AG04450 (cell line): Measurements from ENCODE around the gene CCR7. TPM values are rescaled to one million over a fixed set of nuclear protein-coding genes. Genes with fewer than 3 reads are reported as not detected.

Source experiments
- CTCF ChIA-PET: fragments of 300-600, 350-600 bp; formaldehyde crosslinking; extraction: SDS; loops from one replicate; lab custom pipeline; 2022; ENCODE audit warnings: antibody characterized with exemption, inconsistent platforms; lab: Charles Lee
- POLR2A ChIA-PET: fragments of 350-600 bp; formaldehyde crosslinking; extraction: SDS; loops from one replicate; lab custom pipeline; 2021; ENCODE audit warnings: antibody characterized with exemption, inconsistent platforms; lab: Yijun Ruan, JAX
- DNase-seq: peaks from one replicate; pipeline ENCODE4 v3.0.0-alpha.2; 2011; ENCODE audit warnings: low read depth, low spot score
- H3K27ac ChIP-seq: one replicate; pipeline ENCODE4 v1.5.1; 2012; ENCODE audit warnings: low read depth, low read length, control low read depth
- H3K27me3 ChIP-seq: one replicate; pipeline ENCODE4 v1.6.0; 2012; ENCODE audit warnings: low read length; ENCODE audit not compliant: control insufficient read depth, insufficient read depth
- H3K4me3 ChIP-seq: 2 replicates; pipeline ENCODE4 v1.5.1; 2011; ENCODE audit warnings: mild to moderate bottlenecking, low read depth, low read length, control low read depth
- H3K9me3 ChIP-seq: 2 replicates; pipeline ENCODE4 v1.5.1; 2012; ENCODE audit warnings: low read length; ENCODE audit not compliant: control insufficient read depth, insufficient read depth
- CTCF ChIP-seq: IDR thresholded peaks from 2 replicates; pipeline ENCODE4 v1.5.1; 2011; ENCODE audit warnings: low read depth, low read length, control low read depth, inconsistent platforms
- polyA plus RNA-seq: library from polyadenylated mRNA; depleted of rRNA; stranded (reverse); fragments of >200 nt; gene quantifications from 2 replicates; pipeline ENCODE4 v1.2.3, GENCODE V29; 2011

The CCR7 gene
- polyA plus RNA-seq, 1 experiment: 0.22 TPM

DNA sequence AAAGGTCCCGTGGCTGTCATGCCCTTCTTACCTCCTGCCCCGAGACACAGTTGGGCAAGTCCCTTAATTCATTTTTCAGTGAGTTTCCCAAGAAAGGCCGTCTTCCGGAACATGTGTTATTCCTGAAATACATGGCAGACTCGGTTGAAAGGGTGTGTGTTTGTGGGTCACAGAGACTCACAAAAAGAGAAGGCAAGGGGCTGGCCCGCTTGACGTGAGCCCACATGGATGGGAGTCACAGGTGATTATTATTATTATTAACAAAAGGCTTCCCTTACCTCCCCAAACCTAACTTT is 34.1 kb upstream of the CCR7 start:
- ChIA-PET POLR2A (no interaction called here), CTCF (no interaction called here)
- no peak for TF ChIP-seq CTCF
- Histone ChIP-seq H3K4me3 (no peak overlapping the region), H3K27ac (no peak overlapping the region), H3K27me3 (peaks cover 17% of the 10 kb centered on the region), H3K9me3 (no peaks in the 10 kb centered on the region; the same call in 1 of the 2 replicates)
- DNase-seq: no peak

DNA sequence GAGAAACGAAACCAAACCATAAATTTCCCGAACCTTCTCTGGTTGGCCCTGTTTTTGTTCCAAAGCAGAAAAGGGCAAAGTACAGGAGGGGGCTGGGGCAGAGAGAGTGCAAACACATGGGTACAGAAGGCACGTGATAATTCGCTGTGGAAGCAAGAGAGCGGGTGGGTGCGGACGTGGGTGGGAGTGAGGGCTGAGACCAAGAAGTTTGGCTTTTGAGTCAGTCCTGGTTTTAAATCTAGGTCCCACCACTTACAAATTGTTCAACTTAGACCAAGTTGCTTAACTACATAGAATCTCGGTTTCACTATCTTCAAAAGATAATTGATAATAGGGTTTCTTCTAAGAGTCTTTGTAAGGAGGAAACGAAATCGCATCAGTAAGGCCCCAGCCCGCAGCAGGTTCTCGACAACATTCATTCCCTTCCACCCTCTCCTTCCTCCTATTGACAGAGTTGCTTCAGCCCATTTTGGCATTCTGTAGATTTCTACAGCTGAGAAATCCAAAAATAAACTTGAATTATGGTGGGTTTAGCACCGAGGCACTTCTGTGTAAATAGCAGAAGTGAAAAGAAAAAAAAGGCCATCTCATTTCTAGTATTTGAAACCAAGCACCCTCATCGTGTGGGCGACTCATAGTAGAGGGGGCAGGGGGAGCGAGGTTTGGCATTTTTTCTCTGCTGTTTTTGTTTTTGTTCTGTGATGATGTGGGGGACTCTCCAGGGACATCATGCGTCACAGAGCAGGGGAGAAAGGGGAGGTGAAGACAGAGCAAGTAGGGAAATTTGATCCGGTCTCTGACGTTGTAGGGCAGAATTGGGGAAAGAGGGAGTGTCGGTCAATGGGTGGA is 33.6 kb upstream of the CCR7 start:
- H3K27ac ChIP-seq: no peak overlapping the region
- TF ChIP-seq CTCF: no peak
- CTCF ChIA-PET: no interaction called here
- H3K27me3 ChIP-seq: peaks cover 14% of the 10 kb centered on the region
- H3K9me3 ChIP-seq: no peaks in the 10 kb centered on the region; the same call in 1 of the 2 replicates
- DNase-seq: no peak
- POLR2A ChIA-PET: no interaction called here
- no peak overlapping the region for H3K4me3 ChIP-seq

GRCh38 chr17:40598301-40598618 is 33.0 kb upstream of the CCR7 start:
- H3K27ac ChIP-seq: no peak overlapping the region
- no peaks in the 10 kb centered on the region; the same call in 1 of the 2 replicates for H3K9me3 ChIP-seq
- no peak for DNase-seq
- CTCF ChIA-PET: no interaction called here
- H3K4me3 ChIP-seq: no peak overlapping the region
- TF ChIP-seq CTCF: no peak
- peaks cover 10% of the 10 kb centered on the region for H3K27me3 ChIP-seq
- POLR2A ChIA-PET: no interaction called here

DNA sequence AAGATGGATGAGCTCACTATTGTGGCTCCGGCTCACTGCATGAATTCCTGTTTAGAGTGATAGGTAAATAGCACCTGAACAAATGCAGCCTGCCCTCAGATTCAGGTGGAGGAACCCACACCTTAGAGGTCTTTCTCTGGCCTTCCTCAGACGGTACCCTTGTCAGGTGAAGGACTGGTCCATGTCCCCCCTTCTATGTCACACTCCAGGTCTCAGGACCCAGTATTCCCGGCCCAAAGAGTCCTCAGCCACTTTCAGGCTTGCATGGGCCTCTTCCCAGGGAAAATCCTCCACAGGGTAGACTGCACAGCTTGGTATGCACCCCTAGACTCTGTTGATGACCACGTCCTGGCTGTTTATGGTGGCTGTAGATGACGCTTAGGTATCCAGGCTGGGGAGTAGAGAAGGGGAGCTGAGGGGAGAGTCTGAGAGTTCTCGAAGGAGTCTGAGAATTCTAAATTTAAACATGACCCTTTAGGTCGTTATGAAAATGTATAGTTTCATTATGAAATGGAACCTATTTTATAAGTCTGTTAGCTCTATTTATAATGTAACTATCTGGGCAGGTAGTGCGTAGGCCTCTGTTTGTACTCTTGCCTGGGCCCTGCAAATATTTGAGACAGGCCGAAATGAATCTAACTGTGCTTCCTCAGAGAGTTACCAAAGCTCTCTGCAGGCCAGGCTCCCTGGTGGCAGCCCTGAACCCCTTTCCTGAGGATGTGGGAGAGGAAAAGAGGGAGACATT is 32.5 kb upstream of the CCR7 start:
- TF ChIP-seq CTCF: no peak
- ChIA-PET POLR2A (no interaction called here), CTCF (no interaction called here)
- Histone ChIP-seq H3K27me3 (peaks cover 6% of the 10 kb centered on the region), H3K4me3 (no peak overlapping the region), H3K9me3 (no peaks in the 10 kb centered on the region), H3K27ac (no peak overlapping the region)
- no peak for DNase-seq

- H3K27ac ChIP-seq: no peak overlapping the region
- CTCF ChIA-PET: no interaction called here
- peaks cover 6% of the 10 kb centered on the region for H3K27me3 ChIP-seq
- TF ChIP-seq CTCF: no peak
- no peaks in the 10 kb centered on the region for H3K9me3 ChIP-seq
- DNase-seq: no peak
- POLR2A ChIA-PET: no interaction called here
- no peak overlapping the region for H3K4me3 ChIP-seq
Observed at GRCh38 chr17:40597156-40597555, 31.9 kb upstream of the CCR7 start.
